Liver (tissue), 9 donors: ENCODE measurements around the gene TRPM2. TPM values are rescaled to one million over a fixed set of nuclear protein-coding genes. Genes with fewer than 3 reads are reported as not detected.

Experiments used
- DNase-seq: peaks from one replicate; pipeline ENCODE4 v3.0.0-alpha.2; 2017; ENCODE audit warnings: low spot score
- H3K27ac ChIP-seq, 2 donors: one replicate each; pipeline ENCODE4 v1.7.0; 2013; ENCODE audit warnings: inconsistent platforms in 2 of 2, low read length in 2 of 2, control low read depth in 1 of 2, low read depth in 1 of 2, mild to moderate bottlenecking in 1 of 2
- H3K27me3 ChIP-seq, 4 donors: one replicate each; pipeline versions ENCODE4 v1.6.1 to v1.7.0; 2013; ENCODE audit warnings: low read length in 3 of 4, inconsistent platforms in 1 of 4, mild to moderate bottlenecking in 1 of 4, moderate library complexity in 1 of 4; ENCODE audit not compliant: control insufficient read depth in 4 of 4, insufficient read depth in 4 of 4
- H3K36me3 ChIP-seq, 4 donors: one replicate each; pipeline versions ENCODE4 v1.6.1 to v1.7.0; 2013; ENCODE audit warnings: low read length in 3 of 4, mild to moderate bottlenecking in 3 of 4, low read depth in 1 of 4, moderate library complexity in 1 of 4; ENCODE audit not compliant: control insufficient read depth in 4 of 4, insufficient read depth in 3 of 4
- H3K4me1 ChIP-seq, 4 donors: one replicate each; pipeline versions ENCODE4 v1.6.1 to v1.7.0; 2013; ENCODE audit warnings: low read length in 3 of 4, mild to moderate bottlenecking in 3 of 4, moderate library complexity in 1 of 4; ENCODE audit not compliant: control insufficient read depth in 4 of 4, insufficient read depth in 4 of 4
- H3K4me3 ChIP-seq, 3 donors: one replicate each; pipeline versions ENCODE4 v1.6.1 to v1.7.0; 2013; ENCODE audit warnings: low read length in 3 of 3, control low read depth in 1 of 3, low read depth in 1 of 3, mild to moderate bottlenecking in 1 of 3
- H3K9ac ChIP-seq, 2 donors: one replicate each; pipeline ENCODE4 v1.7.0; 2013; ENCODE audit warnings: low read length in 2 of 2, mild to moderate bottlenecking in 2 of 2, moderate library complexity in 2 of 2, control low read depth in 1 of 2, low read depth in 1 of 2
- H3K9me3 ChIP-seq, 4 donors: one replicate each; pipeline versions ENCODE4 v1.6.1 to v1.7.0; 2013; ENCODE audit warnings: low read length in 3 of 4; ENCODE audit not compliant: control insufficient read depth in 4 of 4
- EGR1 ChIP-seq, 2 donors: IDR thresholded peaks; 2 replicates each; pipeline ENCODE4 v1.6.1; 2016 to 2018; ENCODE audit warnings: antibody characterized with exemption in 2 of 2, low read depth in 2 of 2
- FOXA1 ChIP-seq: IDR thresholded peaks from 2 replicates; pipeline ENCODE4 v1.6.1; 2016; ENCODE audit warnings: antibody characterized with exemption
- FOXA2 ChIP-seq: IDR thresholded peaks from 2 replicates; pipeline ENCODE4 v1.6.1; 2016; ENCODE audit warnings: antibody characterized with exemption
- GABPA ChIP-seq, 2 donors: IDR thresholded peaks in 1 of 2; conservative IDR thresholded peaks in 1 of 2; 2 replicates each; pipeline ENCODE4 v1.6.1; 2016; ENCODE audit warnings: antibody characterized with exemption in 2 of 2, mild to moderate bottlenecking in 1 of 2, moderate library complexity in 1 of 2
- HNF4A ChIP-seq, 2 donors: conservative IDR thresholded peaks; 2 replicates each; pipeline ENCODE4 v1.6.1; 2016; ENCODE audit warnings: antibody characterized with exemption in 2 of 2, mild to moderate bottlenecking in 2 of 2
- HNF4G ChIP-seq: IDR thresholded peaks from 2 replicates; pipeline ENCODE4 v1.6.1; 2016; ENCODE audit warnings: antibody characterized with exemption
- JUND ChIP-seq, 2 donors: IDR thresholded peaks; 2 replicates each; pipeline ENCODE4 v1.6.1; 2016; ENCODE audit warnings: antibody characterized with exemption in 2 of 2
- NR2F2 ChIP-seq: IDR thresholded peaks from 2 replicates; pipeline ENCODE4 v1.6.1; 2016; ENCODE audit warnings: antibody characterized with exemption
- RAD21 ChIP-seq, 2 donors: IDR thresholded peaks; 2 replicates each; pipeline ENCODE4 v1.6.1; 2016; ENCODE audit warnings: antibody characterized with exemption in 2 of 2, mild to moderate bottlenecking in 2 of 2
- RXRA ChIP-seq, 2 donors: IDR thresholded peaks; 2 replicates each; pipeline ENCODE4 v1.6.1; 2017 to 2018; ENCODE audit warnings: antibody characterized with exemption in 2 of 2, mild to moderate bottlenecking in 1 of 2
- SP1 ChIP-seq: IDR thresholded peaks from 2 replicates; pipeline ENCODE4 v1.6.1; 2018; ENCODE audit warnings: antibody characterized with exemption, mild to moderate bottlenecking
- TAF1 ChIP-seq: conservative IDR thresholded peaks from 2 replicates; pipeline ENCODE4 v1.6.1; 2016; ENCODE audit warnings: antibody characterized with exemption, mild to moderate bottlenecking
- YY1 ChIP-seq: IDR thresholded peaks from 2 replicates; pipeline ENCODE4 v1.6.1; 2016; ENCODE audit warnings: antibody characterized with exemption, mild to moderate bottlenecking
- WGBS: extraction: QIAGEN DNeasy Blood & Tissue Kit; methylation state at CpG from one replicate; pipeline ENCODE4 v1.1.7; 2013; 5-methylcytosine and 5-hydroxymethylcytosine counted together
- polyA plus RNA-seq, 2 donors: library from polyadenylated mRNA; stranded (reverse) in 1 of 2; unstranded in 1 of 2; fragments of 200-250 nt in 1 of 2; fragments of >200 nt in 1 of 2; fragmentation: Nextera tagmentation in 1 of 2; extraction: Ambion mirVana in 1 of 2; gene quantifications; one replicate each; pipeline versions ENCODE4 v1.2.1 to v1.2.3, GENCODE V29; 2013 to 2015
- total RNA-seq, 2 donors: library from RNA; depleted of rRNA; stranded (reverse); fragments of >200 nt; gene quantifications; one replicate each; pipeline ENCODE4 v1.2.3, GENCODE V29; 2014
- TF ChIP-seq, protein P1 (sequence below): fragments of 150-350 bp; IDR thresholded peaks from 2 replicates; pipeline ENCODE4 v1.5.1; 2017; ENCODE audit warnings: improper control_type of control experiment, low read depth, low read length; ENCODE audit not compliant: missing input control
- TF ChIP-seq, protein P2 (sequence below): IDR thresholded peaks from 2 replicates; pipeline ENCODE4 v1.6.1; 2016; ENCODE audit warnings: antibody characterized with exemption
- TF ChIP-seq, protein P3 (sequence below): IDR thresholded peaks from 2 replicates; pipeline ENCODE4 v1.6.1; 2016; ENCODE audit warnings: antibody characterized with exemption
- TF ChIP-seq, protein P4 (sequence below): IDR thresholded peaks from 2 replicates; pipeline ENCODE4 v1.6.1; 2016; ENCODE audit warnings: antibody characterized with exemption
- TF ChIP-seq, protein P5 (sequence below): IDR thresholded peaks from 2 replicates; pipeline ENCODE4 v1.6.1; 2016; ENCODE audit warnings: antibody characterized with exemption, mild to moderate bottlenecking
- donor health status: healthy.
- donor health status: healthy.
- donor health status: healthy.
- donor health status: healthy.
- donor health status: healthy.

Gene TRPM2
- total and polyA plus RNA-seq, 4 donors: 0.43 to 1.3 (median 0.63) TPM

DNA sequence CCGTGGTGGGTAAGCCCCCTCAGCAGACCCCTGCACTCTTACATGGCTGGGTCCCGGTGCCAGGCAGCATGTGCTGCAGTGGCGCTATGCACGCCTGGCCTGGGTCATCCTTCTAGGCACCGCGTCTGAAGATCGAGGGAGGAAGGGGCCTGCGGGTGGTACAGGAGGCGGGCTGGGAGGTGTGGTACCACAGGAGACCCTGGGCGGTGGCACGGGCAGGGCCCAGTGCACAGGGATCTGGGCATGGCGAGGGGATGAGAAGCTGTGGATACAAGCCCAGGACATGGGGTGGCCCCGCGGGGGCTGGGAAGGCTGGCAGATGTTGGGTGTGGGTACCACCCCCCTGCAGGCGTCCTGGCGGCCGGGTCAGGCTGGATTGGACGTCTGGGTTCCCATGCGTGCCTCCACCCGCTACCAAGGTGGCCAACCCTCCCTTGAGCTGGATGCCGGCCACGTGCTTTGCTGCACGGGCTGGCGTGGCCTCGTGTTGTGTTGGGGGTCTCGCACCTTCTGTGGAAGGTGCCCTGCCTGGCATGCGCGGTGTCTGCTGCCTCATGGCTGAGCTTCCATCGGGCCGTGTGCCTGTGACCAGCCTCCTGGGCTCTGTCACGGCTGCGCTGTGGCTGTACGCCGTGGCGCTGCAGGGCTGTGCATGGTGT is 33.9 kb upstream of the TRPM2 start:
- TF ChIP-seq YY1 (no peak), JUND (IDR thresholded peaks at IDR 0.05) (no peak), GABPA (IDR thresholded peaks at IDR 0.05 in 1 of 2, conservative IDR thresholded peaks at IDR 0.05 in 1 of 2) (no peak), TAF1 (no peak), SP1 (no peak), NR2F2 (no peak), HNF4G (no peak), FOXA2 (no peak), FOXA1 (no peak), EGR1 (IDR thresholded peaks at IDR 0.05; ENCODE audit: low read depth in 2 of 2) (no peak), RXRA (IDR thresholded peaks at IDR 0.05) (no peak), RAD21 (IDR thresholded peaks at IDR 0.05) (no peak), HNF4A (conservative IDR thresholded peaks at IDR 0.05) (no peak)
- TF ChIP-seq, protein P1, sequence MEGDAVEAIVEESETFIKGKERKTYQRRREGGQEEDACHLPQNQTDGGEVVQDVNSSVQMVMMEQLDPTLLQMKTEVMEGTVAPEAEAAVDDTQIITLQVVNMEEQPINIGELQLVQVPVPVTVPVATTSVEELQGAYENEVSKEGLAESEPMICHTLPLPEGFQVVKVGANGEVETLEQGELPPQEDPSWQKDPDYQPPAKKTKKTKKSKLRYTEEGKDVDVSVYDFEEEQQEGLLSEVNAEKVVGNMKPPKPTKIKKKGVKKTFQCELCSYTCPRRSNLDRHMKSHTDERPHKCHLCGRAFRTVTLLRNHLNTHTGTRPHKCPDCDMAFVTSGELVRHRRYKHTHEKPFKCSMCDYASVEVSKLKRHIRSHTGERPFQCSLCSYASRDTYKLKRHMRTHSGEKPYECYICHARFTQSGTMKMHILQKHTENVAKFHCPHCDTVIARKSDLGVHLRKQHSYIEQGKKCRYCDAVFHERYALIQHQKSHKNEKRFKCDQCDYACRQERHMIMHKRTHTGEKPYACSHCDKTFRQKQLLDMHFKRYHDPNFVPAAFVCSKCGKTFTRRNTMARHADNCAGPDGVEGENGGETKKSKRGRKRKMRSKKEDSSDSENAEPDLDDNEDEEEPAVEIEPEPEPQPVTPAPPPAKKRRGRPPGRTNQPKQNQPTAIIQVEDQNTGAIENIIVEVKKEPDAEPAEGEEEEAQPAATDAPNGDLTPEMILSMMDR: no peak
- TF ChIP-seq, protein P2, sequence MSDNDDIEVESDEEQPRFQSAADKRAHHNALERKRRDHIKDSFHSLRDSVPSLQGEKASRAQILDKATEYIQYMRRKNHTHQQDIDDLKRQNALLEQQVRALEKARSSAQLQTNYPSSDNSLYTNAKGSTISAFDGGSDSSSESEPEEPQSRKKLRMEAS: no peak
- TF ChIP-seq, protein P3, sequence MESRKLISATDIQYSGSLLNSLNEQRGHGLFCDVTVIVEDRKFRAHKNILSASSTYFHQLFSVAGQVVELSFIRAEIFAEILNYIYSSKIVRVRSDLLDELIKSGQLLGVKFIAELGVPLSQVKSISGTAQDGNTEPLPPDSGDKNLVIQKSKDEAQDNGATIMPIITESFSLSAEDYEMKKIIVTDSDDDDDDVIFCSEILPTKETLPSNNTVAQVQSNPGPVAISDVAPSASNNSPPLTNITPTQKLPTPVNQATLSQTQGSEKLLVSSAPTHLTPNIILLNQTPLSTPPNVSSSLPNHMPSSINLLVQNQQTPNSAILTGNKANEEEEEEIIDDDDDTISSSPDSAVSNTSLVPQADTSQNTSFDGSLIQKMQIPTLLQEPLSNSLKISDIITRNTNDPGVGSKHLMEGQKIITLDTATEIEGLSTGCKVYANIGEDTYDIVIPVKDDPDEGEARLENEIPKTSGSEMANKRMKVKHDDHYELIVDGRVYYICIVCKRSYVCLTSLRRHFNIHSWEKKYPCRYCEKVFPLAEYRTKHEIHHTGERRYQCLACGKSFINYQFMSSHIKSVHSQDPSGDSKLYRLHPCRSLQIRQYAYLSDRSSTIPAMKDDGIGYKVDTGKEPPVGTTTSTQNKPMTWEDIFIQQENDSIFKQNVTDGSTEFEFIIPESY: no peak
- TF ChIP-seq, protein P4, sequence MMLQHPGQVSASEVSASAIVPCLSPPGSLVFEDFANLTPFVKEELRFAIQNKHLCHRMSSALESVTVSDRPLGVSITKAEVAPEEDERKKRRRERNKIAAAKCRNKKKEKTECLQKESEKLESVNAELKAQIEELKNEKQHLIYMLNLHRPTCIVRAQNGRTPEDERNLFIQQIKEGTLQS: no peak
- TF ChIP-seq, protein P5, sequence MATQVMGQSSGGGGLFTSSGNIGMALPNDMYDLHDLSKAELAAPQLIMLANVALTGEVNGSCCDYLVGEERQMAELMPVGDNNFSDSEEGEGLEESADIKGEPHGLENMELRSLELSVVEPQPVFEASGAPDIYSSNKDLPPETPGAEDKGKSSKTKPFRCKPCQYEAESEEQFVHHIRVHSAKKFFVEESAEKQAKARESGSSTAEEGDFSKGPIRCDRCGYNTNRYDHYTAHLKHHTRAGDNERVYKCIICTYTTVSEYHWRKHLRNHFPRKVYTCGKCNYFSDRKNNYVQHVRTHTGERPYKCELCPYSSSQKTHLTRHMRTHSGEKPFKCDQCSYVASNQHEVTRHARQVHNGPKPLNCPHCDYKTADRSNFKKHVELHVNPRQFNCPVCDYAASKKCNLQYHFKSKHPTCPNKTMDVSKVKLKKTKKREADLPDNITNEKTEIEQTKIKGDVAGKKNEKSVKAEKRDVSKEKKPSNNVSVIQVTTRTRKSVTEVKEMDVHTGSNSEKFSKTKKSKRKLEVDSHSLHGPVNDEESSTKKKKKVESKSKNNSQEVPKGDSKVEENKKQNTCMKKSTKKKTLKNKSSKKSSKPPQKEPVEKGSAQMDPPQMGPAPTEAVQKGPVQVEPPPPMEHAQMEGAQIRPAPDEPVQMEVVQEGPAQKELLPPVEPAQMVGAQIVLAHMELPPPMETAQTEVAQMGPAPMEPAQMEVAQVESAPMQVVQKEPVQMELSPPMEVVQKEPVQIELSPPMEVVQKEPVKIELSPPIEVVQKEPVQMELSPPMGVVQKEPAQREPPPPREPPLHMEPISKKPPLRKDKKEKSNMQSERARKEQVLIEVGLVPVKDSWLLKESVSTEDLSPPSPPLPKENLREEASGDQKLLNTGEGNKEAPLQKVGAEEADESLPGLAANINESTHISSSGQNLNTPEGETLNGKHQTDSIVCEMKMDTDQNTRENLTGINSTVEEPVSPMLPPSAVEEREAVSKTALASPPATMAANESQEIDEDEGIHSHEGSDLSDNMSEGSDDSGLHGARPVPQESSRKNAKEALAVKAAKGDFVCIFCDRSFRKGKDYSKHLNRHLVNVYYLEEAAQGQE: no peak
- 95% methylated on average over 35 of the region's 35 CpGs for WGBS
- no peaks in the 10 kb centered on the region for H3K9me3 ChIP-seq
- no peak overlapping the region for H3K27ac ChIP-seq
- H3K4me3 ChIP-seq: no peak overlapping the region
- no peaks in the 10 kb centered on the region for H3K4me1 ChIP-seq
- peaks cover 2 to 66% (median 20%) of the 10 kb centered on the region in 4 donors for H3K36me3 ChIP-seq
- no peak overlapping the region for H3K9ac ChIP-seq
- no peak for DNase-seq
- no peaks in the 10 kb centered on the region for H3K27me3 ChIP-seq
